Eye (tissue), 1 donor: Measurements from ENCODE around the gene PROP1.
A peak's percentile ranks its signal among the peaks of the same experiment; 100 is the strongest.
"Not testable (repeated sequence)": the region's sequence is repeated elsewhere in the genome, so short reads cannot be mapped to it uniquely, and the experiment has no call there.

Experiments
- DNase-seq: peaks from one replicate; pipeline ENCODE4 v3.0.0-alpha.2; 2015

PROP1 gene

GRCh38 chr5:177995691-177996595 lies at the start of gene PROP1:
Gene PROP1 (minus strand): TSS chr5:177996242. CDS start chr5:177995933, 309 bp downstream.
- DNase-seq = no peak

- DNase-seq = not testable (repeated sequence)
Observed at GRCh38 chr5:178019379-178020030, 23.5 kb upstream of the PROP1 start.

- DNase-seq = not testable (repeated sequence)
Observed at GRCh38 chr5:178012758-178013157, 16.7 kb upstream of the PROP1 start.

- DNase-seq = not testable (repeated sequence)
Observed at GRCh38 chr5:178011816-178012554, 15.9 kb upstream of the PROP1 start.

DNA sequence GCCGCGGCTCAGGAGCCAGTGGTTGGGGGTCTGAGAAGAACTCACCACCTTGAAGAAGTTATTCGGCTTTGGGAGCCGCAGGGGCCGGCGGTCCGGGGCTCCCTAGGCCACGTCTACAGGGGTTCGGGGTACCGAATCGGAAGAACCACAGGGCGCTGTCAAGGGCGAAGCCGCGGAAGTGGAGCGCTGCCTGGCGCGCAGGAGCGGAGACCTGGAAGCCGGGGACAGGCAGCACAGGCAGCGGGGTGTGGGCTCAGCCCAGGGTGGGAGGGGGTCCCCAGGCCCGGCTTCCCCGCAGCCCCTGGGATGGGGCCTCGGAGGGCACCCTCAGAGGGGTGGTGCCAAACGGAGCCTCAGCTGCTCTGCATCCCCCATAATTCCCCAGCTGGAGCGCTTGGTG lies 11.2 kb upstream of the PROP1 start:
- not testable (repeated sequence) for DNase-seq

DNA sequence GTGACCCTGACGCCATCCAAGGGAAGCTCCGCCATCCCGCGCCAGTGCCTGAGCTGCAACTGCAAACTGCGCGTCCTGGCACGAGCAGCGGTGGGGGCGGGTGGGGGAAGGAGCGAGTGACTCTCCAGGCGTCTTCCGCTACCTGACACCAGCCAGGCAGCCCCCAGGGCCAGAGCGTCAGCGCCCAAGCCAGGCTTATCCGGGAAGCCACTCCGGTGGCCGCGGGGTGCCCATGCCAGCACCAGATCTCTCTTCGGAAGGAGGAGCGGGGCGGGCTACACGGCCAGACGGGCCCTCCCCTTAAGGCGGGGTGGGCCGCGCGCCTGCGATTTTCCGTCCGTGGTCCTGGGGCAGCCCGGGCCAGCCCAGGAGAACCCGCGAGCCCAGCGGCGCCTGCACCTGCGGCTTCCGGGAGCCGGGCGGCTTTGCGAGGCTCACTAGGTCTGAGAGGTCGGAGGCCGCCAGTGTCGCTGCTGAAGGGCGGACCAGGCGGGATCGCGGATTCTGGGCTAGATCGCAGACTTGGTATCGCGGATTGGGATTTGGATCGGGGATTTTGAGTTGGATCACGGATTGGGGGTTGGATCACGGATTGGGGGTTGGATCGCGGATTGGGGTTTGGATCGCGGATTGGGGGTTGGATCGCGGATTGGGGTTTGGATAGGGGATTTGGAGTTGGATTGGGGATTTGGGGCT lies 10.6 kb upstream of the PROP1 start:
- peak; percentile 30 for DNase-seq

GRCh38 chr5:178006181-178006535 lies 10.1 kb upstream of the PROP1 start:
- not testable (repeated sequence) for DNase-seq

- DNase-seq = no peak
Observed at GRCh38 chr5:177997846-177998245, 1.8 kb upstream of the PROP1 start.

DNA sequence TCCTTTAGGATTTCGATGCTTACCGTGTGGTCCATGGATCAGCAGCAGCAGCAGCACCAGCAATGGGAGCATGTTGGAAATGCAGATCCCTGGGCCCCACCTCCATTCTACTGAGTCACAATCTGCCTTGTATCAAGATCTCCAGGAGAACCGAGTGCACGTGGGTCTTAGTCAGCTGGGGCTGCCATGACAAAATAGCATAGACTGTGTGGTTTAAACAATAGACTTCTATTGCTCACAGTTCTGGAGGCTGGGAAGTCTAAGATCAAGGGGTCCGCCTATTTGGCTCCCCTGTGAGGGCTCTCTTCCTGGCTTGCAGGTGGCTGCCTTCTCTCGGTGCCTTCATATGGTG lies 1.3 kb upstream of the PROP1 start:
- DNase-seq = no peak

DNA sequence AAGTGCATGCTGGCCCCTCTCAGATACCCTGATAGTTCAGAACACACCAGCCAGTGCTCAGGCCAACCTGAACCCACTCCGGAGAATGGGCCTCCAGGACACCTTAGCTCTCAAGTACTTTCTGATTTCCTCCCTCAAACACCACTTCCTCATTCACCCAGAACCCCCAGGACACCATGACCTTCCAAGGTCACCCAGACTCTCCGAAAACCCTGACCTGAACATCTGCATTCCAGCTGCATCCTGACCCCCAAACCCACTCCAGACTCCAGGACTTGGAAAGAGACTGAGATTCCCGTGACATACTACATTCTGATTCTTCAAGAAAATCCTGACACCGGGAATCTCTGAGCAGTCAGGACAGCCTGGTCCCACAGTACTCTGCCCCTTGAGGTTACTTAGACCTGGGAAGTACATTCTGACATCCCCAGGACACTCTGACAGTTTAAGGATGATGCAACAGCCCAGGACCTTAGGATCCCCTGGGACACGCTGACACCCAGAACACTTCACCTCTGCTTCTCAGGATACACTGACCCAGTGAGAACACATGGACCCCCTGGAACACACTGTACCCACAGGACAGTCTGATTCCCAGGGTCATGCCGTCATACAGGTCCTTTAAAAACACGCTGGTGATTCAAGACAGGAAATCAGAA lies 747 bp upstream of the PROP1 start:
- DNase-seq = no peak

DNA sequence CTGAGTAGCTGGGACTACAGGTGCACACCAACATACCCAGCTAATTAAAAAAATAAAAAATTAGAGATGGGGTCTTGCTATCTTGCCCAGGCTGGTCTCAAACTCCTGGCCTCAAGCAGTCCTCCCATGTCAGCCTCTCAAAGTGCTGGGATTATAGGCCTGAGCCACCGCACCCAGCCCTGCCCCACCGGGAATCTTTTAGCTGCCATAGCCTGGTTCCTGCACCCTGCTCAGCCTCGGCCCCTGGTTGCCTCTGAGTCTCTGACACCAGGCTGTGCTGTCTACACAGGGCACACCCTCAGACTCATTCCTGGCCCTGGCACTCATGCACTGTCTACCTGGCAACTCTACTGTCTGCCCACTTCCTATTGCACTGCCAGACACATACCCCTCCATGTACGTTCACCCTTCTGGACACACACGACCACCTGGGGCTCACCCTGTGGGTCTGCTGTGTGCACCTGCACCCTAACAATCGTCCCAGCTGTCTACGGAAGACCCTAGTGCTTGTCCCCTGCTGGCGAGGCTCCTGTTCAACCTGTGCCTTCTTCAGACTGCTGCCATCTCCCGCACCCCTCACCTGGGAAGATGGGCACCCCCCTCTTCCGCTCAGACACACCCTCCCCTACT lies 1.4 kb downstream of the PROP1 start:
- no peak for DNase-seq

DNA sequence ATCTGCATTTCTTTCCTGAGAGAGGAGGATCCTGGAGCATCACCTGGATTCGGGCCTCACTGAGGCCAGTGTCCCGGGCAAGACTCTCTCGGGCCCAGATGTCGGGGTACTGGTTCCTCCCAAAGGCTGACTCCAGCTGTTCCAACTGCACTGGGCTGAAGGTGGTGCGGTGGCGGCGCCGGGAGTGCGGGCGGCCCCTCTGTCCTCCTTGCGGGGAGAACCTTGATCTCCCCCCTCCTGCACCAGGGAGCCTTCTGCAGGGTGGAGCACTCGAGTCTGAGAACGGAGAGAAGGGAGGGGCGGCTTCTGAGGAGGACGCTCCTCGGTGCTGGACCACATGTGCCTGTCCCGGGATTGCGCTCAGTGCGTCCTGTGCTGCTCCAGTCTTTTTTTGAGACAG lies 2.0 kb downstream of the PROP1 start:
- DNase-seq = no peak

GRCh38 chr5:177992466-177992865 lies 3.6 kb downstream of the PROP1 start:
- DNase-seq = no peak

DNA sequence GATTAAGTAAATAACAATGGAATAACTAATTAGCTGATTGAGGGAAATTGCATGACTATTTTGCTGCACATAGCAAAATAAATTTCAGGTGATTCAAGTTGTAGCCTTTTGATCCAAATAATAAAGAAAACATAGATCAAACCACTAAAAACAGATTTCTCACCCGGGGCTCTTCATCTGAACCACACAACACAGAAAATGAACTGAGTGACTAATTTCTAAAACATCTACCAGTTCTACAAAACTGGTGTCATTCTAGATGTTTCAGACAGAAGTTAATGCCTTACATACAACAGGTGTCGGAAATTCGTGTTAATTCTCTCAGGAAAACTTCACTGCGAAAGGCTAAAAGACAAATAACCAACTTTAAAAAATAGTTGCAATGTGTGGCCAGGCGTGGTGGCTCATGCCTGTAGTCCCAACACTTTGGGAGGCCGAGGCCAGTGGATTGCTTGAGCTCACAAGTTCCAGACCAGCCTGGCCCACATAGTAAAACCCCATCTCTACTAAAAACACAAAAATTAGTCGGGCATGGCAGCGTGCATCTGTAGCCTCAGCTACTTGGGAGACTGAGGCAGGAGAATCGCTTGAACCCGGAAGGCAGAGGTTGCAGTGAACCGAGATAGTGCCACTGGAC lies 6.9 kb downstream of the PROP1 start:
- no peak for DNase-seq

DNA sequence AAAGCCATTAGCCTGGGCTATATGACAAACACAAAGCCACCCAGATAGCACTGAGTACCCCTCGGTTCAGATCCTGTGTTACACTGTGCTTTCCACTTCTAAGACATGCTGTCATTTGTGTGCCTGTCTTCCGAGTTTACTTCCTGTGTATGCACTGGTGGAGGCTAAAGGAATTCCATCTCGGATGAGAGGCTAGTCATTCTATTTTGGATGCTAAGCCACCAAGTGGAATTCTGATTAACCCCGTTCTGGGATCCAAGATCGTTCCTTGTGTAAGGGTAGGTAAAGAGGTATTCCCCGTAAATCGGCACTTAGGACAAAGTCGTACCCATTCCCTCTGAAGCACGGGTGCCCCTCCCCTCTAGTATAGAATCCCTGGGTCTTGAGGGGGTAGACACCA lies 8.7 kb downstream of the PROP1 start:
- DNase-seq = no peak

DNA sequence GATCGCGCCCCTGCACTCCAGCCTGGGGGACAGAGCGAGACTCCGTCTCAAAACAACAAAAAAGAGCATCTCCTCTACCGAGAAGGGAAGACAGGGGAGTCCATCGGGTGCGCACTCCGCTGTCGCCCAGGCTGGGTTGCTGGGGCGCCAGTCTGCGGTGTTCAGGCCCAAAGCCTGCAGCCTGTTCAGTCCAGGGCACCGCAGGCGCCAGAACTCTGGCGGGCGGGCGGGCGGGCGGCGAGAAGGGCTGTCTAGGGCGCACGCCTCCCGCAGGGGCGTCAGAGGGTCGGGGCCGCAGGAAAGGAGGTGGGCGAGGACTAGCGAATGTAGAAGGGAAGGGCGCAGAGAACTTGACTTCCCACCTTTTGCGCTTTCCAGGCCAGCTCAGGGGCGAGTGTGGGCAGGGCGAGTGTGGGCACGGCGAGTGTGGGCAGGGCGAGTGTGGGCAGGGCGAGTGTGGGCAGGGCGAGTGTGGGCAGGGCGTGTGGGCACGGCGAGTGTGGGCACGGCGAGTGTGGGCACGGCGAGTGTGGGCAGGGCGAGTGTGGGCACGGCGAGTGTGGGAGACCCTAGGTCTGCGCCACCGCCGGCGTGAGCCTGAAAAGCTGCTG lies 10.5 kb downstream of the PROP1 start:
- DNase-seq = no peak

DNA sequence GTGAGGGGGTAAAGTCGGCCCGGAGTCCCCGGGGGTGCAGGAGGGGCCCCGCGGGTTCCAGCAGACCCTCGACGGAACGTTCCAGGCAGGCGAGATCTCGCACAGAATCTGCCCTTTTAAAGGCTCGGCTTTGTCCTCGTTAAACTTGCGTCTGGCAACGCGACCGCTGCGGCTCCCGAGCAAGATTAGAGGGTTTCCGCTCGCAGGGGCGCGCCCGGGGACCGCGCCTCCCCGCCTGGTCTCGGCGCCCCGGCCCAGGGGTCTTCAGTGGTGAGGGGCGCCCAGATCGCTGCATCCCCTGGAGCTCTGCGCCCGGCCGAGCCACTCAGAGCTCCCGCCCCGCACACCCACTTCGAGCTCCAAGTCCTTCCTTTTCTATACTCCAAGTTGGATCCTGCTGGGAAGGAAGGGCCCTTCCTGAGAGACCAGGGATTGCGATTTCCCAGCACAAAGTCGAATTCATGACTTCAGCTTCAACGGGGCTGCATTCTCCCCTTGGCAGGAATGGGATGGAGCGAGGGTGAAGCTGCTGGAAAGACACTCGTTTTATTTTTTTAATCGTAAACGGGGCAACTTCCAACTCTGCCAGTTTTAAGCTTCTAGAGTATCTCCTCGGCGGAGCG lies 11.3 kb downstream of the PROP1 start:
- DNase-seq = peak; percentile 40

DNA sequence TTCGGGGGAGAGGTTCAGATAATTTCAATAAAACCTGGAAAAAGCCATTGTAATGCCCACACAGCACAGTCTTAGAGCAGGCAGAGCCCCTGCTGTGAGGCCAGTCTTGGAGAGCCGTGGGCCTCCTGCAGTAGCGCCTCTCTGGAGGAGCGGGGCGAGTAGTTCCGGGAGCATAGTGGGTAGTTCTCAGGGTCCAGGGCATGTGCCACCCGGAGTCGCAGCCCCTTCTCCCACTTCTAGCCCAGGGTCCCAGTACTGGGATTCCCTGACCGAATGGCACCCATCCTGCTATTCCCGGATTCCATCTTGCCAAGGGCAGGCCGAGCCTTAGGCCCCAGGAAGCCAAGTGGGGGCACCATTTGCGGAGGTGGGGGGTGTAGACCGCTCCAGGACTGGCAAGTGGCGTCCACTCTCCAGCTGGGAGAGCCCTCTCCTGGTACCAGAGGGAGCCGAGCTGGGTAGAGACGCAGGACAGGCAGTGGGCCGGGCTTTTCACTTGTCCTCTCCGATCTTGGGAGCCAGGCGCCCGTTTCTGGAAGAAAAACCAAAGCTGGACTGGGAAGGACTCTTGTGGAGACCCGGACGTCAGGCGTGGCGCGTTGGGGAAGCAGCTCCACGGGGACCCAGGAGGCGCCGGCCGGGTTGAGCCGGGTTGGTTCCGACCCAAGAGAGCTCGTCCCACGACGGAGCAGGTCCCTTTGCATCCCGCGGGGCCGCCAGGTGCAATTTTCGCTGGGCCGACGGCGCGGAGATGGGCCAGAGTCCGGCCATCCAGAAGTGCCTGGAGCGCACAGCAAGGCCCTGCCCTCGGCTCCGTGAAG lies 12.1 kb downstream of the PROP1 start:
- DNase-seq = no peak

DNA sequence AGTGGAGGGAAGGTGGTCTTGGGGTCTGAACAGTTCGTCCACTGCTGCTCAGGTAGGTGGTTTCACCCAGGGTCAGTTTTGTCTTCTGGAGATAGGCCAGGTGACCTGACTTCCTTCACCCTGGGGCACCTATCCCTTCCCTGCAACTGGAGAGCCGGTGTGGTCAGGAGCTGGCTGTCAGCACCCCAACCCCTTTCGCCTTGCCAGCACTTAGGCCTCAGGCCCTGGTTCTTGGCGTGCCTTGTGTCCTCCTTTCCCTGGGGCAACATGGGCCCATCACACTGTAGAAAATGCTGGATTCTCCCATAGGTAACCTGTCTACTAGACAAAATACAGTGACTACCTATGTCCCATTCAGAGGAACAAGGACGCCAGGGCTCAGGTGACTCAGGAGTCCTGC lies 13.1 kb downstream of the PROP1 start:
- DNase-seq = no peak
